MG63 (cell line): ENCODE results near the gene MAST2. TPM values are rescaled to one million over a fixed set of nuclear protein-coding genes. Genes with fewer than 3 reads are reported as not detected.

Experiments
- total RNA-seq: library from RNA; depleted of rRNA; stranded (reverse); fragments of >200 nt; shearing (Covaris generic); gene quantifications from 2 replicates; pipeline ENCODE4 v1.2.3, GENCODE V29; 2014; ENCODE audit warnings: low replicate concordance; rRNA removed

Gene MAST2
- total RNA-seq, 1 experiment from 2014 or later: 21.9 TPM

Other genes starting within 250 kb of the MAST2 start
- gene NASP, start 219.6 kb upstream of the MAST2 start, total RNA-seq: 32.2 and 50.9 TPM in 2 replicates
- gene CCDC17, start 179.6 kb upstream of the MAST2 start, total RNA-seq: not detected in 2 replicates
- gene GPBP1L1, start 117.1 kb upstream of the MAST2 start, total RNA-seq: 126 and 254 TPM in 2 replicates
- gene TMEM69, start 115.4 kb upstream of the MAST2 start, total RNA-seq: 13.7 and 21.7 TPM in 2 replicates
- gene IPP, start 53.0 kb upstream of the MAST2 start, total RNA-seq: 5.2 and 8.0 TPM in 2 replicates